Umbilical cord (tissue), 2 donors: Measurements from ENCODE around the gene SNX8. TPM values are rescaled to one million over a fixed set of nuclear protein-coding genes. Genes with fewer than 3 reads are reported as not detected.

Experiments used
- DNase-seq: peaks from one replicate; pipeline ENCODE4 v3.0.0-alpha.2; 2015; ENCODE audit warnings: low spot score
- total RNA-seq: library from RNA; depleted of rRNA; stranded (reverse); fragments of >200 nt; gene quantifications from one replicate; pipeline ENCODE4 v1.2.3, GENCODE V29; 2014; ENCODE audit warnings: low replicate concordance; ENCODE audit not compliant: insufficient read depth

The SNX8 gene
- total RNA-seq, 1 donor from 2014 or later, result 5.1 TPM

DNA sequence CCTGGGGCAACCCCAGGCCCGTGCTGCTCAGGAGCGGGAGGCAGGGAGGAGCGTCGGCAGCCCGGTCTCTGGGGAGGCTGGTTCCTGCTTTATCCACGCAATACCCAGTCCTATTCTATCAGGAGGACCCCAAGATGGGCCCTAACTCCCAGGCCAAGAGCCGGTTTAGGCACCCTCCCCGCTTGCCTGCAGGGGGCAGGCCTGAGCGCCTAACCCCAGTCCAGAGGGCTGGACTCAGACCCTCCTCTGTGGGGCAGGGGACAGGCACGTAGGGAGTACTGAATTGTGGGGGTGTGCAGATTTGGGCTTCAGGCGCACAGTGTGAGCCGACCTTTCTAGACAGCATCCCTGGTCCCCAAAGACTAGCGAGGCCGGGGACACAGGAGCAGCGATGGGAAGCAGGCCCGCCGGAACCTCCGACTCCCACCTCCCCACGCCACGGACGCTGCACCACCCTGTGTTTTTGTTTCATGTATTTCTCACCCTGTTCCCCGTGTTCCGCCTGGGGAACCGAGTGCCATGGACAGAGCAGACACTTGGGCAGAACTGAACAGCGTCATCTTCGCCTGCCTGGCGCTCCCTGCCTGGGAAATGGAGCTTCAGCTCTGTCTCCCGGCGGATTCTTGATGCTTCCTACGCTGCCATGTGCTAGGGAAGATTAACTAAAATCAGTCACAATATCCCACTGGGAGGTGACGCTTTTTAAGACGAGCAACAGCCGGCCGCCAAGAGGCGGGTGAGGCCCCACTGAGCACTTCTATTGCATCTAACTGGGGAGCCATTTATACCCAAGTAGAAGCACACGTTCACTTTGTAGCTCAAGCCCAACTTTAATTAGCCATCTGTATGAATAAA lies 66.9 kb downstream of the SNX8 start:
- DNase-seq, result no peak

DNA sequence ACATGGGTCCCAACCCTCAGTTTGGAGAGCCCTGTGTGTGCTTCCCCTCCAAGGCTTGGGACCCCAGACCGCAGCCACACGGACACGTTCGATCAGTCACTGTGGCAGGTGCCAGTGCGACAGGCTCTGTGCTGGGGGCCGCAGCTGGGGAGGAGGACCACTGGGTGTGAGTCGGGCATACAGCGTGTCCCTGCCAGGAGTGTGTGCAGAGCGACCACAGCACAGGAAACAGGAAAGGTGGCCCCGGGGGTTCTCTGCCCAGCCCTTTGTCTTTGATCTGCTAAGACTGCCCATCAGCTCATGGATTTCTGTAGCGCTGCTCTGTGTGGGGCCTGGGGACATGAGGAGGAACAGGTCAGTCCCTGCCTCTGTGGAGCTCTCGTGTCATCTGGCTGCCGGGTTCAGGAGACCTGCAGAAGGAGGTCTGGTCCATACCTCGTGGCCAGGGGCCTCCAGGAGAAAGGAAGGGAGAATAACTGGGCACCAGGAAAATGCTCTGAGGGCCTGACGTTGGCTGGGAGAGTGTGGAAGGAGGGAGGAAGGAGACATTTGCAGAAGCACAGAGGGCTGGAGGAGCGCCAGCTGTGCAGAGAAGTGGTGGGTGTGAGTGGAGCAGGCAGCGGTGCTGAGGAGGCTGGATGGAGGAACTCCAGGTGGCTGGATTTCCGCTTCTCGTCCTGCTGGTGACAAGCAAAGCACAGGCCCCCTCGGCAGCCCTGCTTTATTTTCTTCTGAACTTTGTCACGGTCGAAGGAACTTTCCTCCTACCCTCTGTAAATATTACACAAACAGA lies 68.2 kb downstream of the SNX8 start:
- DNase-seq, result peak; percentile 19

DNA sequence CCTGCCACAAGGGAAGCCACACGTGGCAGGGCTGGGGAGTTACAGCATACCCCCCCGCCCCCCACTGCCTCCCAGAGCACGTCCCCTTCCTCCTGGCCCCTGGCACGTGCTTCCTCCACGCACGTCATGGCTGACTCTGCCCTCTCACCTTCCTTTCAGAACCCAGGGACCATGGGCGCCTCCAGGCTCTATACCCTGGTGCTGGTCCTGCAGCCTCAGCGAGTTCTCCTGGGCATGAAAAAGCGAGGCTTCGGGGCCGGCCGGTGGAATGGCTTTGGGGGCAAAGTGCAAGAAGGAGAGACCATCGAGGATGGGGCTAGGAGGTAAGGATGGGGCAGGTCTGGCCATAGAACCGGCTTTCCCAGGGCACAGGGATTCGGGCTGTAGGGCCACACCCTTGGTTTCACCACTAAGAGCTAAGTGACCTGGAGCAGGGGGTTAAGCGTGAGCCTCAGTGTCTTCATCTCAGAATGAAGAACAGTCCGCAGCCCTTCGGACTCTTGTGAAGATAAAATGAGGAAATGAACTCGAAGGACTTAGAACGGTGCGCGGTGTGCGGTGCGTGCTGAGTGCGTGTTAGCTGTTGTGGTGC lies 69.7 kb downstream of the SNX8 start:
- no peak for DNase-seq

DNA sequence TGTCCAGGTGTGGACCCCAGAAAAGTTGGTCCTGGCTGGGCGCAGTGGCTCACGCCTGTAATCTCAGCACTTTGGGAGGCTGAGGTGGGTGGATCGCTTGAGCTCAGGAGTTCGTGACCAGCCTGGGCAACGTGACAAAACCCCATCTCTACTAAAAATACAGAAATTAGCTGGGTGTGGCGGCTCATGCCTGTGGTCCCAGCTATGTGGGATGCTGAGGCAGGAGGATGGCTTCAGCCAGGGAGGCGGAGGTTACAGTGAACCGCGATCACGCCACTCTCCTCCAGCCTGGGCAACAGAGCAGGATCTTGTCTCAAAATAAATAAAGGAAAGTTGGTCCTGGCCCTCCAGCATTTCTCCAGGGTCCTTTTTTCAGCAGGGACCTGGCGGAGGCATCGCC lies 70.8 kb downstream of the SNX8 start:
- no peak for DNase-seq

DNA sequence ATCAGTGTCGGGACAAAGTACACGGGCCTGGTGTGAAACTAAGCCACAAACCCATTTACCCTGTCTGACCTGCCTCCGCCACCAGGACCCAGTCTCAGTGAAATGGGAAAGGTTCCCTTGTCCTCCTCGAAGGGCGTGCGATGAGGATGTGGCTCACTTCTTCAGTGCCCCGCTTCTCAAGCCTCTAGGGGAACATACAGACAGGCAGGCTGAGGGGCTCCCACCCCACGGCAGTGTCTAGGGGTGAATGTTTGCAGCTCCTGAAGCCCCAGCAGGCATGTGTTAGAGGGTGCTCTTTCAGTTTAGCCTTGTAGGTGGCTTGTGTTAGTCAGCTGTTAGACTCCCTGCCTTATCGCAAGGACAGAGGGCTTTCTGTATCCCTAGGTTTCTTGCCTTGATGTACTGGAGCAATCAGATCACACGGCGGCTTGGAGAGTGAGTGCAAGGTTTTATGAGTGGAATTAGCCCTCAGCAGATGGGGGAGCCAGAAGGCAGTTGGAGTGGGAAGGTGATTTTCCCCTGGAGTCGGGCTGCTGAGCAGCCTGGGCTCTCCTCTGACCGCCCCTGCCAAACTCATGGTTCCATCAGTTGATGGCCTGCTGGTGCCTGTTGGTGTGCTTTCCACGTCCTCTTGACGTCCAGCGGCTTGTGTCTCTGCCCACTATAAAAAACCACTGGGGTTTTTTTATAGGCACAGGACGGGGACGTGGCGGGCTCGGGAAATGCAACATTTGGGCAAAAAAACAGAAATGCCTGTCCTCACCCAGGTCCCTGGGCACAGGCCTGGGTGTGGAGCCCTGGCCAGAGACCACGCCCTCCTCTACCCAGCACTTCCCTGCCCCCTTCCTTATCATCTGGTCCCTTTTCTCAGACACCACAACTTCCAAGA lies 71.5 kb downstream of the SNX8 start:
- DNase-seq, result peak; percentile 12

DNA sequence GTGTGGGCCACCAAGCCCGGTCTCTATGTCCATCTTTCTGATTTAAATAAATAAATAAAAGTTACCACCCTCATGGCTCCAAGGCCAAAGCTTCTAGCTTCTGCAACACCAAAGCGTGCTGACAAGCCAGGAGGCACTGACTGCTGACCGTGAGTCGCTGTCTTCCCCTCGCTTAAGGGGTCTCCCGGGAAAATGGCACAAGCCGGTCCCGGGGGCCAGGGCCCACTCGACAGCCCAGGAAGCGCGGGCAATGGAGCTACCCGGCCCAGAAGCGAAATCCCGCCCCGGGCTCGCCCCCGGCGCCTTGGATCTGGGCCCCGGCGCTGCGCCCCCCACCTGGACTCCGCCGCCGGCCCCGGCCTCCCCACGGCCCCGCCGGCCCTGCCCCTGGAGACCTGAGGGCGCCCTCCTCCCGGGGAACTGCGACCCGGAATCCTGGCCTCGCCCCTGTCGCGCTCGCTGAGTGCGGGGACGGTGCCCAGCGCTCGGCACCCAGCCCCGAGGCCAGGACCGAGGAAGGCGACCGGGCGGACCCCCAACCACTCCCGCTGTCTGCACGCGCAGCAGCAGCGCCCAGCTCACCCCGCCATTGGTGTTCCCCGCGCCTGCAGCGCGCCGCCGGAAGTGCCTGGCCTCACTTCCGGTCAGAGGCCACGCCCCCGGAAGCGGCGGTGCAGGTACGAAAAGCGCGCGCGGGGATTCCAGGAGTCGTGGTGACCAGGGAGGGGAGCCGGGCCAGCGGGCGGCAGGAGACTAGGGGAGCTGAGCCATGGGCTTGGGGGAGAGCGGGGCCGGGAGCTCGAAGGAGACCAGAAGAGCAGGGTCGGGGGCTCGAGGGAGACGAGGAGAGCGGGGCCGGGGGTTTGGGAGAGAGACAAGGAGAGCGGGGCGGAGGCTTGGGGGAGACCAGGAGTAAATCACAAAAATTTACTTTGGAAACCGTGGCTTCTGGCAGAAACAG lies 72.4 kb downstream of the SNX8 start, which contains the start of the genes MRM2 and NUDT1:
Gene MRM2 (minus strand): TSS at position 626 of the 961 bp plus-strand sequence. CDS start 36 bp downstream, at position 590.
Gene NUDT1 (plus strand): TSS at position 647 of the 961 bp plus-strand sequence. CDS start 2,349 bp downstream, outside the sequence.
- DNase-seq, result peak; percentile 78

DNA sequence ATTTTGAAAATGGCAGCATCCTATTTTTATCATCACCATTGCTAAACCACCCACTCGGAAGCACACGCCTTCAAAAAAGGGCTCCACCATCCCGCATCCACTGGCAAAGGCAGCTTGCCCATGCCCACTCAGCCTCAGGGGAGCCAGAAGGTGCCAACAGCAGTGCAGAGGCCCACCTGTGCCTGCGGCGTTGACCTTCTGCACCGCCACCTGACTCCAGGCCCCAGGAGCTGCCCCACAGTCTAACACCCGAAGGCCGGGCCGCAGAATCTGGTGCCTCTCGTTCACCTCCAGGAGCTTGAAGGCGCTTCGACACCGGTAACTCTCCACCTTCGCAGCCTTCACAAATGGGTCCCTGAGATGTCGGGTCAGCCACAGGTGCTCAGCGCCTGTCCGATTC lies 75.0 kb downstream of the SNX8 start:
- DNase-seq, result no peak

DNA sequence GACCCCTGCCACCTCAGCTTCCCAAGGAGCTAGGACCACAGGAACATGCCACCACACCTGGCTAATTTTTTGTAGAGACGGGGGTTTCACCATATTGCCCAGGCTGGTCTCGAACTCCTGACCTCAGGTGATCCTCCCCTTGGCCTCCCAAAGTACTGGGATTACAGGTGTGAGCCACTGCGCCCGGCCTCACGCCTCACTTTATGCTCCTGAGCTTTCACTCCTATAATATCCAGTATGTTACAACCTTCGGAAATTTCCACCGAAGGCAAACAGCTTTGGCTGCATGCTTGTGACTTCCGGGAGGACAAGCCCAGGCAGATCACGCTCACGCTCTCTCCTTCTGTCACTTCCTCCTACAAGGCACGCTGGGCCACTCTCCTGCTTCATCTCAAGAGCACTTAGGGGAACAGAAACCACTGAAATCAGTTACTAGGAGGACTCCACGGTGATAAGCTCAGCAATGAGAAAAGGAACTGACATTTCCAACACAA lies 77.1 kb downstream of the SNX8 start:
- peak; percentile 64 for DNase-seq

DNA sequence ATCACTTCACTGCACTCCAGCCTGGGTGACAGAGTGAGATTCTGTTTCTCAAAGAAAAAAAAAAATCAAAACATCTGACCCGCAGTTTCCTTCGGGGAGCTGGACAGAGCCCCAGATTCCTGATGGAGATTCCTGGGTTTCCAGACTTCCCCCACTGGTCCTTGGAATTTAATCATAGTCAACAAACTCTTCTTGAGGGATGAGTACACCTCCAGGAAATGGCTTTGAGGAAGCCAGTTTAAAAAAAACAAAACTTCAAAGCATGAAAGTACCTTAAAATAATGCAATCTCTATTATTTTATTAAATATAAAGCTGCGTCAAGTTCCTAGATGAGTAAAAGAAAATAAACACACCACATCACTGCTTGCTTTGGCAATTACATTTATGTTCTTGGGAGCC lies 80.3 kb downstream of the SNX8 start:
- no peak for DNase-seq

DNA sequence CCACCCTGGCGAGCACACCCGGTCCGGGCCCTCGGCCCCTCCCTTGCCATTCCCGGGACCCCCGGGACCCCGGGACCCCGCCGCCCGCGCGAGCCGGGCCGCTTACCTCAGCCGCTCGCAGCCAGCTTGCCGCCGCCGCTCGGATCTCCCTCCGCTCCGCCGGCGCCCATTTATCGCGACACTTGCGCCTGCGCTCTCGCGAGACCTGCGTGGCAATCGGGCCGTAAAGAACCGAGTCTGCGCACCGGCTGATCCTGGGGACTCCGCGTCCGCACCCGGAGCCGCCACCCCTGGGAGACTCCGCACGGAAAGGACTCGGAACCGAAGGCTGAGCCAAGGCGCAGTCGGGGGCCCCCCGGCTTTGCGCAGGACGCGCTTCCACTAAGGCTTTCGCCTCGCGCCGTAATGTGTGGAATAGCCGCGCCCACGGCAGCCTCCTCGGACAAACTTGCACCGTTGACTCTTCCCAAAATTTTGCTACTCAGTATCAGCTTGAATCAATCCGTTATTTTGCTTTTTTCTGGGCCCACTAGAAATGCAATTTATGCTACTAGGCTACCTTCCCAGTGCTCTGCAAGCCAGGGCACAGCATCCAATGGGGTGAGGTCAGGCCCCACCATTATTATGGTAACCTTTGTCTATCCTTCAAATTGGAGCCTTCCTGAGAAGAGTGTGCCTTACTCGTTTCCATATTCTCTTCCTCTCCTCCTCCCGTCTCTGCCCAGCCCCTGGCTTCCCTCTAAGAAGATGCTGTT lies 81.3 kb downstream of the SNX8 start, which contains the start of gene MAD1L1:
Gene MAD1L1 (minus strand): TSS at position 180 of the 755 bp plus-strand sequence. CDS start 2,812 bp downstream, outside the sequence.
- peak; percentile 94 for DNase-seq

DNA sequence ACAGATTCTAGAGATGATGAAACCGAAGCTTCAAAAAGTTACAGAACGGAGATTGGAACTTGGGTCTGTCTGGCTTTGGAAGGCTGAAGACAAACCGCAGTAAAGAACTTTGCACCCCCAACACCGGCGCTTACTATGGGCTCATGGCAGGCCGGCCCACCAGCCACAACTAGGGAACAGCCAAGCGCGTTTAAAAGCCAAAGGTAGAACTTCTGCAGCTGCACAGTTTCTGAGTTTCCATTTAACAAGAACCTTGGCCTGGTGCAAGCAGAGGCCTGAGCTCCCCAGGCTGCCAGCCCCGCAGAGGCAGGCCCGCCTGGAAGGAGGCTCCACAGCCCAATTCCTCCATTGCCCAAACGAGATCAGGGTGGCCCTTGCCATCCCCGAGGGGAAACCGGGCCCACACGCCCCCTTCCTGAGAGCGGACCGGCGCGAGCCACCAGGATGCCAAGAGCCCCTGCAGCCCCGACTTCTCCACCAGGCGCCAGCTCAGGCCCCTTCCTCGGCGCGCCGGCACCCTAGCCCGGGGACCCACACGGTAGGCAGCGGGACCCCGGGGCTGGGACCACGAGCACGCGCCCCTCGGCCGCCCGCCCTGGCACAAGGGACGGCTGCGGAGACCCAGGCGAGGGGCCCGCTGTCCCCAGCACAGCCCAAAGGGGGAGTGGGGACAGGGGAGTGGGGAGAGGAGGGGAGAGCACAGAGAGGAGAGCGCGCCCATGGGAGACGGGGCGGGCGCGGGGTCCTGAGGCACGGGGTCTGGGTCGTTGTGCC lies 82.1 kb downstream of the SNX8 start:
- no peak for DNase-seq

DNA sequence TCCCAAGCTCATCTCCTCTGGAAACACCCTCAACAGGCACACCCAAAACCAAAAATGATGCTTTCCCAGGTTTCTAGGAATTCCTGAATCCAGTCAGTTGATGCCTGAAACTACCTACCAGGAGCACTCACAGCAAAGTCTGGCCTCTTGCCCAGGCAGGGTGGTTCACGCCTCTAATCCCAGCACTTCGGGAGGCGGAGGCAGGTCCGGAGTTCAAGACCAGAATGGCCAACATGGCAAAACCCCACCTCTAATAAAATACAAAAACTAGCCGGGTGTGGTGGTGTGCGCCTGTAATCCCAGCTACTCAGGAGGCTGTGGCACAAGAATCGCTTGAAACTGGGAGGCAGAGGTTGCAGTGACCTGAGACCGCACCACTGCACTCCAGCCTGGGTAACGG lies 83.4 kb downstream of the SNX8 start:
- no peak for DNase-seq

DNA sequence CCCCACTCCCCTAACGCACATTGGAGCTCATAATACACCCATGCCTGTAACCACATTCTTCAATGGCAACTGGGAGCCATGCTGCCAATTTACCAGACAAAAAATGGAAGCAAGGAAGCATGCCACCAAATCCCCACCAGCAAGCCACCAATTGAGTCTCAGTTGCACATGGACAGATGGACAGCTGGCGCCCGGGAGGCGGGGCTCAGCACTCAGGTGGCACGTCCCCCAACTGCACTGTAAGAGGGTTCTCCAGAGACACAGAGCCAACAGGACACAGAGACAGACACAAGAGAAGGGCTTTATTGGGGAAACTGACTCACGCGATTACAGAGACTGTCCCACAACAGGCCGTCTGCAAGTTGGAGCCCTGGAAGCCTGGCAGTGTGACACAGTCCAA lies 84.0 kb downstream of the SNX8 start:
- no peak for DNase-seq

DNA sequence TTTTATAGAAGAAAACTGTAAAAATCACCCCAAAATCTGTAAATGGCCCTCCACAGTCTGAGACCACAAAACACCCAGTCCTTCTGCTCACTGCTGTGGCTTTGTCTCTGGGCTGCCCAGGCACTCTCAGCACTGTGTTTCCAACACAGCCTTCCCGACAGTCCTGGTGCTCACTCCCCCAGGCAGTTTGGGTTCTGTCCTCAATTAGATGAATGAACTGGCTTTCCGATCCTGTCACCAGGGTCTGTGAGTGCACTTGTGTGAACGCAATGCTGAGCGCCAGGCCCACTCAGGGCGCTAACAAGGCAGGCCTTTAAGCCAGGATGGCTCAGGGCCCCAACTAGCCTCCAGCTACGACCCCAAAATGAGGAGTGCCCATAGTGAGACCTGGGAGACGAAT lies 84.8 kb downstream of the SNX8 start:
- DNase-seq, result no peak

DNA sequence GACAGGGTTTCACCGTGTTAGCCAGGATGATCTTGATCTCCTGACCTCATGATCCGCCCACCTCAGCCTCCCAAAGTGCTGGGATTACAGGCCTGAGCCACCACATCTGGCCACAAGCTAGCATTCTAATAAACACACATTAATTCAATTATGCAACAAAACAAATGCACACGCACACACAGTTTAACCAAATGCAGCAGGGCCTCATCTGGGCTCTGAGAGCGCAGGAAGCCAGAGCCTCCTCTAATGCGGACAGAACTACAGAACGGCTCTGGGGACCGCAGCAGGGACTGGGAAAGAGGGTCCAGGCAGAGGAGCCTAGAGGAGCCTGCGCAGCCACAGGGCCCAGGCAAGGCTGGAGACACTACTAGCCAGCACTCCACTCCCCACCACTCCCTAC lies 85.3 kb downstream of the SNX8 start:
- no peak for DNase-seq

DNA sequence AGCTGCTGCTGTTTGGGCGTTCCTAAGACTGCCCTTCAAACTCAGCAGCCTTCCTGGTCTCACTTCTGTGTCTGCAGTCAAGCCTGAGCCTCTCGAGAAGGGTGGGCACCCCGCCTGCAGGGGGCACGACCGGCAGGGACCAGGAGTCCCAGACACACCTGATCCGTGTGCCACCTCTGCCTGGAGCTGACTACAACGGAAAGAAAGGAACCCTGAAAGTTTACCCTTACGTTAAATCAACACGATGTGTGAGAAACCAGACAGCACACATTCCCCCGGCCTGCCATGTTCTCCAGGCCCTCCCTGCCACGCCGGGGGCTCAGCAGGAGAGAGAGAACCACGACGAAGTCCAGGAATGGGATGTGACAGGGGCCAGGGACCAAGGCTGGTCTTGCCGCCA lies 86.5 kb downstream of the SNX8 start:
- no peak for DNase-seq

DNA sequence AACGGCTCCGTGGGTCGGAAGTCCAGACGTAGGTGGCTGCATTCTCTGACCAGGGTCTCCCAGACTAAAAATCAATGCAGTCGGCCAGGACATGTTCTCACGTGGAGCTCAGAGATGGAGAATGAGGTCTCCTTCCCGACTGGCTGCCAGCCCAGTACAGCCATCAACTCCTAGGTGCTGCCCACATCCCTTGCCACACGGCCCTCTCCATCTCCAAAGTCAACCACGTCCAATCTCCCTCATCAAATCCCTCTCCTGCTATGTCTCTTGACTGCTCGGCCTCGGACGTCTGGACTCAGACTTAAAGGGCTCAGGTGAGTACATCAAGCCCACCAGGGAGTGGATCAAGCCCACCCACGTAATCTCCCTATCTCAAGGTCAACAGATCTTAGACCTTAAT lies 88.4 kb downstream of the SNX8 start:
- DNase-seq, result no peak

DNA sequence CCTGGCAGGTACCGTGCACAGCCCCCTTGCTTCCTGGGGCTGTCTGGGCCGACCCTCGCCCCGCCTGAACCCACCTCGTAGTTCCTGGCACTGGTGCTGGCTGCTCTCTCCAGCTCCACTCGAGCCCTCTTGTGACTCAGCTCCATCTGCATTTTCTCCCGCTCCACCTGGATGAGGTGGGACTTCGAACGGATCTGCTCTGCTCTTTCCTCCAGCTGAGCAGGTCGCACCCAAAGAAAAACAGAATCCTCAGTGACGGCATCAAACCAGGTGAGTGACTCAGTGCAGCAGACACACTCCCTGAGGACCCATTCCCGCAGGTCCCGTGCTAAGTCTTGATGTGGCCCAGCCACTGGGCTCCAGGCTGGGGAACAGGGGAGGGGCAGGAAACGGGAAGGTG lies 88.9 kb downstream of the SNX8 start:
- no peak for DNase-seq
